ENCODE data around the gene METTL2B.
"Not testable (repeated sequence)": the region's sequence is repeated elsewhere in the genome, so short reads cannot be mapped to it uniquely, and the experiment has no call there.

The METTL2B gene

DNA sequence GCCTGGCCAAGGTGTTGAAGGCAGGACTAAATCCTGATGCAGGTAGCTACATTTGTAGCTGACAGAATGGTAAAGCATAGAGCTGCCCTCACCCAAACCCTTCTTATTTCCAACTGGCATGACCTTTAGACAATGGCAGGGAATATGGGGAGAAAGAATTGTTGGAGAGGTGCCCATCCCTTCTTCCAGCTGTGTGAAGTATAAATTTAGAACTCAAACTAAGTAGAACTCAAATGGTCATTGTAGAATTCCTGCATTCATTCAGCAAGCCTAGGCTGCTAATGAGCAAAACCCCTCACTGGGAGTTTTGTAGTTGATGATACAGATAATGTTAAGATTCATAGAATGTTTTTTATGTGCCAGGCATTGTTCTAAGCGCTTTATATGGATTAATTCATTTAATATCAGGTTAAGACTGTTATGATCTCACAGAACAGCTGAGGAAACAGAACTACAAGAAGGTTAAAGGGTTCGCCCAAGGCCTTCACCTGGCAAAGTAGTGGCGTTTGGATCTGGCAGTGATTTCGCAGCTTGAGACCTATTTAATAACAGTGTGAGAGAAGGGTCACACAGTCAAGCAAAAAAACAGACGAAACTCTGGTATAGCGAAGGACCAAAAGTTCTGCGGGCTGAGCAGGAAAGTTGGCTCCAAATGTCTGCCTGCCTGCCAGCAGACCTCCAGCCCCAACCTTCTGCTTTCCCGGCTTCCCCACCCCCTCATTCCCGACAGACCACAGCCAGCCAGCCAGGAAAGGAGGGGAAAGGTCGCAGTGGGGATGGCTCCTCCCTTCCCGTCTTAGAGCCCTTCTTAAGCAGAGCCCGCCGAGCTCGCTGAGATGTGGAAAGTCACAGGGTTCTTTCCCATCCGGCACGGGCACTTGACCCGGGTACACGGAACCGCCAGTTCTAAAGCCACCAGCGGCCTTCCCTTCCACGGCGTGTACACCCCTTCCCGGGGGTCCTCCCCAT lies 22.4 kb upstream of the METTL2B start:
- H3K27ac Mint-ChIP-seq = peak overlapping the region; percentile 98 to 99 (median 99)
- H3K27me3 Mint-ChIP-seq (ENCODE audit: low read depth) = peaks cover 3% of the 10 kb centered on the region
- peaks cover 65% of the 10 kb centered on the region for H3K4me1 Mint-ChIP-seq
- no peaks in the 10 kb centered on the region for H3K9me3 Mint-ChIP-seq
- H3K36me3 Mint-ChIP-seq (ENCODE audit: low read depth) = peaks cover 15% of the 10 kb centered on the region
- no peak for TF ChIP-seq CTCF (IDR thresholded peaks at IDR 0.05; ENCODE audit: unreplicated experiment in 3 of 3)
- H3K4me3 Mint-ChIP-seq = peak overlapping the region; percentile 91 to 94 (median 93)

DNA sequence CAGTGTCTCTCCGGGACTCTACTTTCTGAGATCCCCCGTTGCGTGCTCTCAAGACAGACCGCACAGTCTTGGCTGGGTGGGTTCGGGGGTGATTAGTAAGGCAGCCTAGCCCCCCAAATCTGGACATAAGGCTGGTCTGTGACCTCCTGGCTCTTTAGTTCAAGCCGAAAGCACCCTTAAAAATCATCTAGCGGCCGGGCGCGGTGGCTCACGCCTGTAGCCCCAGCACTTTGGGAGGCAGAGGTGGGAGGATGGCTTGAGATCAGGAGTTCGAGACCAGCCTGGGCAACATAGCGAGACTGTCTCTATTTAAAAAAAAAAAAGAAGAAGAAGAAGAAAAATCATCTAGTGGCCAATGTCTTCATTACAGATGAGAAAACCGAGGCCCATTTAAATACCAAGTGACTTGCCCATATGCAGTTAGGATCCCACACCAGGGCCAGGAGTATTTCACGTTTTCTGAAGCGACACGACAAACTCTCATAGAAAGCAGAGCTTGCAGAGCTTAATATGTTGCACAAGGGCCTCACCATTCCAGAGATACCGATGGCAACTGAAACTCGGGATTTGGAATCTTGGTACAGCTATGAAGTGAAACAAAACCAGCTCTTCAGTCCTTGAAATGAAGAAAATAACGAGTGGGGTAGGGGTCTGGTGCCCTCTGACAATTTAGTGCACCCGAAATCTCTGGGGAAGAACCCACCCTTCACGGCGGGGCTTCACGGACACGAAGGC lies 21.6 kb upstream of the METTL2B start:
- Mint-ChIP-seq H3K36me3 (ENCODE audit: low read depth) (peaks cover 23% of the 10 kb centered on the region), H3K4me1 (peaks cover 72% of the 10 kb centered on the region), H3K4me3 (peak overlapping the region; percentile 91 to 94 (median 93)), H3K27me3 (ENCODE audit: low read depth) (peaks cover 3% of the 10 kb centered on the region), H3K27ac (peak overlapping the region; percentile 98 to 99 (median 99)), H3K9me3 (no peaks in the 10 kb centered on the region)
- no peak for TF ChIP-seq CTCF (IDR thresholded peaks at IDR 0.05; ENCODE audit: unreplicated experiment in 3 of 3)

DNA sequence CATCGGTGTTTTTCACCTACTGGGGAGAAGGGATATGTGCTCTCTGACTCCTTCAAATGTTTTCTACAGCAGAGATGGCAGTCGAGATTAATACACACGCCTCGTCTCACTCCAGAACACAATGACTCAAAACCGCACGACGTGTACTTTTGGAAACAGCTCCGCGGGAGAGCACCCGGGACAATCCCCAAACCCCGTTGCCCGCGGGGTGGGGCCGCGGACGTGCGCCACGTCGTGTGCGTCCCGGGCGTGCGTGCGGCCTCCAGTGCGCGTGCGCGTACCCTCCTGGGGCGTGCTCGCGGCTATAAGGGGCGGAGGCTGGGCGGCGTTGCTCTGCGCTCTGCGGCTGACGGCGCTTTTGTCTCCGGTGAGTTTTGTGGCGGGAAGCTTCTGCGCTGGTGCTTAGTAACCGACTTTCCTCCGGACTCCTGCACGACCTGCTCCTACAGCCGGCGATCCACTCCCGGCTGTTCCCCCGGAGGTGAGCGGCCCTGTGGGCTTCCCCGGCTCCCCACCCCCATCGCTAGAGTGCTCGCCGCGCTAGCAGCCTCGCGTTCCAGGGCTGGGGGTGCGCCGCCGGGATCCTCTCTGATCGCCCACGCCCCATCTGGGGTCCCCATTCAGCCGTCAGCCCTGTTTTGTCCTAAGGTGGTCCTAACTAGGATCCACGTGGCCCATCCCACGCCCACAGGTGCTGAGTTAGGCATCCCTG lies 20.8 kb upstream of the METTL2B start, which contains the start of gene HILPDA:
Gene HILPDA, plus strand, starts transcription at position 336 of the 712 bp plus-strand sequence. CDS start 1,391 bp downstream, outside the sequence.
- H3K4me3 Mint-ChIP-seq = peak within 1 kb of the TSS; percentile 91 to 94 (median 93)
- no peak for TF ChIP-seq CTCF (IDR thresholded peaks at IDR 0.05; ENCODE audit: unreplicated experiment in 3 of 3)
- H3K4me1 Mint-ChIP-seq = peaks cover 67% of the 10 kb centered on the region
- peaks cover 23% of the 10 kb centered on the region for H3K36me3 Mint-ChIP-seq (ENCODE audit: low read depth)
- H3K27ac Mint-ChIP-seq = peak within 1 kb of the TSS; percentile 98 to 99 (median 99)
- peaks cover 3% of the 10 kb centered on the region for H3K27me3 Mint-ChIP-seq (ENCODE audit: low read depth)
- H3K9me3 Mint-ChIP-seq = no peaks in the 10 kb centered on the region

DNA sequence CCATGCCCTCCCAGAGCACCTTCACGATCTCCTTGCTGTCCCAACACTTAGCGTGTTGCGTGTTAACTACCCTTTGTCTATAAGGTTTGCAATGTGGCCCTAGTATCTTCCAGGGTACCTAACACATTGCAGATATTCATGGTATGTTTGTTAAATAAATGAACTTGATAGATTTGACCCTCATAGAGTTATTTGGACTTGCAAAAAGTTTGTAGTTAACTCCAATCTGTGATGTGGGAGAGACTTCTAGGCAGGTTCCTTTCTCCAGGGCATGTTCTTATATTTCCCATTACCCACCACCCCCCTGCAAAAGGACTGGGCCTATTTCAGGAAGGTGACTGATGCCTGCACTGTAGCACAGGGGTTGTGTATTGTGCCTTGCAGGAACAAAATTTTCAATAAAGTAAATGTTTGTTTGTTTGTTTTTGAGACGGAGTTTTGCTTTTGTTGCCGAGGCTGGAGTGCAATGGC lies 20.3 kb upstream of the METTL2B start:
- H3K4me3 Mint-ChIP-seq = peak overlapping the region; percentile 91 to 94 (median 93)
- H3K36me3 Mint-ChIP-seq (ENCODE audit: low read depth) = peaks cover 24% of the 10 kb centered on the region
- no peaks in the 10 kb centered on the region for H3K9me3 Mint-ChIP-seq
- peaks cover 67% of the 10 kb centered on the region for H3K4me1 Mint-ChIP-seq
- peak overlapping the region; percentile 98 to 99 (median 99) for H3K27ac Mint-ChIP-seq
- TF ChIP-seq CTCF (IDR thresholded peaks at IDR 0.05; ENCODE audit: unreplicated experiment in 3 of 3) = no peak
- H3K27me3 Mint-ChIP-seq (ENCODE audit: low read depth) = peaks cover 3% of the 10 kb centered on the region

DNA sequence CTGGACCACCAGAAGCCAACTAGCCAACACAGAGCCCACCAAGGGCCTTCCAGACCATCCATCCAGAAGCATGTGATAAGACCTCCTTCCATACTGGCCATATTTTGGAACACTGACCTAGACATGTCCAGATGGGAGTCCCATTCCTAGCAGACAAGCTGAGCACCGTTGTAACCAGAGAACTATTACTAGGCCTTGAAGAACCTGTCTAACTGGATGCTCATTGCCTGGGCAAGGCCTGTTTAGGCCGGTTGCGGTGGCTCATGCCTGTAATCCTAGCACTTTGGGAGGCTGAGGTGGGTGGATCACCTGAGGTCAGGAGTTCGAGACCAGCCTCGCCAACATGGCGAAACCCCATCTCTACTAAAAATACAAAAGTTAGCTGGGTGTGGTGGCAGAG lies 19.2 kb upstream of the METTL2B start:
- H3K36me3 Mint-ChIP-seq (ENCODE audit: low read depth) = peaks cover 29% of the 10 kb centered on the region
- H3K4me1 Mint-ChIP-seq = peaks cover 57% of the 10 kb centered on the region
- H3K9me3 Mint-ChIP-seq; H3K27me3 Mint-ChIP-seq (ENCODE audit: low read depth); H3K27ac Mint-ChIP-seq: not testable (repeated sequence)
- peak overlapping the region; percentile 91 to 94 (median 93) for H3K4me3 Mint-ChIP-seq
